Fibroblast of villous mesenchyme (primary cell): ENCODE data around the gene B4GALNT3. TPM values are rescaled to one million over a fixed set of nuclear protein-coding genes. Genes with fewer than 3 reads are reported as not detected.
A peak's percentile ranks its signal among the peaks of the same experiment; 100 is the strongest.

ENCODE experiments used
- DNase-seq: peaks from one replicate; pipeline ENCODE4 v3.0.0-alpha.2; 2010; ENCODE audit warnings: low read depth
- H3K4me3 ChIP-seq: 2 replicates; pipeline ENCODE4 v1.5.1; 2011; ENCODE audit warnings: low read depth, mild to moderate bottlenecking, low read length
- CTCF ChIP-seq: IDR thresholded peaks from 2 replicates; pipeline ENCODE4 v1.5.1; 2012; ENCODE audit warnings: low read depth, mild to moderate bottlenecking, low read length; ENCODE audit not compliant: insufficient read depth
- total RNA-seq: library from RNA; depleted of rRNA; stranded (reverse); fragments of >200 nt; gene quantifications from 2 replicates; pipeline ENCODE4 v1.2.3, GENCODE V29; 2012

The B4GALNT3 gene
- total RNA-seq, 1 donor: under 0.01 TPM

- DNase-seq: no peak
- no peak overlapping the region for H3K4me3 ChIP-seq
- no peak for TF ChIP-seq CTCF
These were observed 142.9 kb downstream of the B4GALNT3 start for GRCh38 chr12:602700-603068.

GRCh38 chr12:604956-605355, 145.2 kb downstream of the B4GALNT3 start:
- DNase-seq: no peak
- H3K4me3 ChIP-seq: no peak overlapping the region
- no peak for TF ChIP-seq CTCF

GRCh38 chr12:607541-608001, 147.8 kb downstream of the B4GALNT3 start:
- no peak overlapping the region for H3K4me3 ChIP-seq
- DNase-seq: no peak
- TF ChIP-seq CTCF: no peak

- no peak for DNase-seq
- no peak overlapping the region for H3K4me3 ChIP-seq
- no peak for TF ChIP-seq CTCF
These were observed 148.7 kb downstream of the B4GALNT3 start for GRCh38 chr12:608413-608812.

- no peak for TF ChIP-seq CTCF
- H3K4me3 ChIP-seq: peak overlapping the region; percentile 25
- DNase-seq: peak; percentile 18
These were observed 149.2 kb downstream of the B4GALNT3 start for GRCh38 chr12:608921-609320.

GRCh38 chr12:611721-612120, 152.0 kb downstream of the B4GALNT3 start:
- DNase-seq: no peak
- TF ChIP-seq CTCF: no peak
- no peak overlapping the region for H3K4me3 ChIP-seq

GRCh38 chr12:612293-612692, 152.6 kb downstream of the B4GALNT3 start:
- H3K4me3 ChIP-seq: no peak overlapping the region
- DNase-seq: no peak
- TF ChIP-seq CTCF: no peak
